HCT116 (cell line): ENCODE data around the gene PI16. TPM values are rescaled to one million over a fixed set of nuclear protein-coding genes. Genes with fewer than 3 reads are reported as not detected.

ENCODE experiments used
- ATAC-seq: fragments of 200-7000 bp; cut with Tn5 transposase; 2 replicates; pipeline ENCODE4 v1.9.1; 2020; ENCODE audit warnings: mild to moderate bottlenecking, moderate library complexity
- BruUV-seq: library from RNA; stranded (reverse); fragments of 400-500 nt; replicated peaks from 2 replicates; lab custom pipeline; 2021; lab: Mats Ljungman, UMichigan
- CTCF ChIA-PET: fragments of 300-600 bp; sonication (Branson Sonifier 250); formaldehyde crosslinking; loops from one replicate; lab custom pipeline; 2021; ENCODE audit warnings: antibody characterized with exemption; lab: Charles Lee
- POLR2A ChIA-PET: fragments of 300-600, 350-600 bp; sonication (Branson Sonifier 250); formaldehyde crosslinking; loops from one replicate; lab custom pipeline; 2021; ENCODE audit warnings: antibody characterized with exemption; lab: Charles Lee
- RAD21 ChIA-PET, 2 experiments: fragments of 300-600 bp; sonication (Branson Sonifier 250); formaldehyde crosslinking; loops; one replicate each; lab custom pipeline; 2023; ENCODE audit warnings: low total read pairs in 2 of 2; ENCODE audit not compliant: uncharacterized antibody in 2 of 2, unreplicated experiment in 2 of 2, low non-redundant PET in 1 of 2; lab: Charles Lee
- DNase-seq: peaks from one replicate; pipeline ENCODE4 v3.0.0-alpha.2; 2010; ENCODE audit warnings: low read depth, low spot score
- H2AFZ ChIP-seq: fragments of 200-600 bp; shearing (Covaris generic), sonication (generic); 2 replicates; pipeline ENCODE4 v1.6.1; 2017; ENCODE audit warnings: low read depth, mixed run types, mixed read lengths, antibody characterized with exemption, low read length; ENCODE audit not compliant: poor library complexity, severe bottlenecking
- H3K27ac ChIP-seq: 2 replicates; pipeline ENCODE4 v1.5.1; 2012; ENCODE audit warnings: low read depth, low read length
- H3K27me3 ChIP-seq: fragments of 200-600 bp; sonication (generic); 2 replicates; pipeline ENCODE4 v1.6.1; 2016; ENCODE audit warnings: mixed run types, low read length, mixed read lengths; ENCODE audit not compliant: insufficient read depth
- H3K36me3 ChIP-seq, 2 experiments: fragments of 200-500 bp in 1 of 2; fragments of 200-600 bp in 1 of 2; sonication (Bioruptor generic) in 1 of 2; sonication (generic) in 1 of 2; 2 replicates each; pipeline versions ENCODE4 v1.5.1 to v1.6.1; 2014 to 2016; ENCODE audit warnings: low read length in 2 of 2, inconsistent platforms in 1 of 2, mixed read lengths in 1 of 2, mixed run types in 1 of 2; ENCODE audit not compliant: insufficient read depth in 2 of 2, control insufficient read depth in 1 of 2
- H3K4me1 ChIP-seq, 2 experiments: fragments of 200-600 bp in 1 of 2; sonication (generic) in 1 of 2; 2 replicates each; pipeline versions ENCODE4 v1.5.1 to v1.6.1; 2012 to 2017; ENCODE audit warnings: low read length in 2 of 2, inconsistent platforms in 1 of 2, mild to moderate bottlenecking in 1 of 2, mixed read lengths in 1 of 2, mixed run types in 1 of 2, moderate library complexity in 1 of 2; ENCODE audit not compliant: insufficient read depth in 2 of 2, control insufficient read depth in 1 of 2
- H3K4me2 ChIP-seq: fragments of 200-600 bp; sonication (generic); 2 replicates; pipeline ENCODE4 v1.6.1; 2017; ENCODE audit warnings: mixed run types, low read length, mixed read lengths
- H3K4me3 ChIP-seq, 2 experiments: fragments of 200-600 bp in 1 of 2; sonication (generic) in 1 of 2; replicated peaks in 1 of 2; 2 replicates each; pipeline ENCODE4 v1.5.1; 2011 to 2016; ENCODE audit warnings: low read length in 2 of 2, control low read depth in 1 of 2, low read depth in 1 of 2, mild to moderate bottlenecking in 1 of 2, mixed read lengths in 1 of 2, mixed run types in 1 of 2
- H3K79me2 ChIP-seq: fragments of 200-600 bp; sonication (generic); 2 replicates; pipeline ENCODE4 v1.6.1; 2017; ENCODE audit warnings: mild to moderate bottlenecking, mixed run types, low read length, moderate library complexity, mixed read lengths; ENCODE audit not compliant: insufficient read depth
- H3K9ac ChIP-seq: fragments of 200-600 bp; sonication (generic); 2 replicates; pipeline ENCODE4 v1.6.1; 2016; ENCODE audit warnings: low read length, mixed read lengths
- H3K9me2 ChIP-seq: fragments of 200-600 bp; sonication (generic), shearing (Covaris generic); 2 replicates; pipeline ENCODE4 v1.6.1; 2017; ENCODE audit warnings: mixed run types, mild to moderate bottlenecking, moderate library complexity; ENCODE audit not compliant: insufficient read depth
- H3K9me3 ChIP-seq, 2 experiments: fragments of 200-500 bp in 1 of 2; fragments of 200-600 bp in 1 of 2; sonication (Bioruptor generic) in 1 of 2; sonication (generic) in 1 of 2; 2 replicates each; pipeline ENCODE4 v1.6.1; 2014 to 2017; ENCODE audit warnings: low read length in 2 of 2, mixed read lengths in 2 of 2, inconsistent platforms in 1 of 2, low read depth in 1 of 2, mild to moderate bottlenecking in 1 of 2, mixed run types in 1 of 2, moderate library complexity in 1 of 2; ENCODE audit not compliant: control insufficient read depth in 1 of 2, insufficient read depth in 1 of 2
- H4K20me1 ChIP-seq: fragments of 200-600 bp; sonication (generic), shearing (Covaris generic); 2 replicates; pipeline ENCODE4 v1.6.1; 2017; ENCODE audit warnings: mixed run types, mild to moderate bottlenecking, moderate library complexity; ENCODE audit not compliant: insufficient read depth
- ATF3 ChIP-seq: IDR thresholded peaks from 2 replicates; pipeline ENCODE4 v1.6.1; 2012
- CBX3 ChIP-seq: IDR thresholded peaks from 2 replicates; pipeline ENCODE4 v1.6.1; 2012; ENCODE audit warnings: low read depth
- CTCF ChIP-seq, 3 experiments: fragments of 200-600 bp in 1 of 3; sonication (generic) in 1 of 3; IDR thresholded peaks in 2 of 3; conservative IDR thresholded peaks in 1 of 3; 2 replicates each; pipeline ENCODE4 v1.5.1; 2012 to 2017; ENCODE audit warnings: low read depth in 2 of 3, low read length in 2 of 3, antibody characterized with exemption in 1 of 3, borderline replicate concordance in 1 of 3, control low read depth in 1 of 3, mild to moderate bottlenecking in 1 of 3, mixed read lengths in 1 of 3, mixed run types in 1 of 3, moderate library complexity in 1 of 3; ENCODE audit not compliant: insufficient read depth in 1 of 3
- EGR1 ChIP-seq: IDR thresholded peaks from 2 replicates; pipeline ENCODE4 v1.6.1; 2012; ENCODE audit warnings: low read depth
- ELF1 ChIP-seq: IDR thresholded peaks from 2 replicates; pipeline ENCODE4 v1.6.1; 2012; ENCODE audit warnings: low read depth, borderline replicate concordance
- EZH2 ChIP-seq: fragments of 200-600 bp; sonication (generic); IDR thresholded peaks from 2 replicates; pipeline ENCODE4 v1.6.1; 2017; ENCODE audit warnings: antibody characterized with exemption, mixed run types
- FOSL1 ChIP-seq: IDR thresholded peaks from 2 replicates; pipeline ENCODE4 v1.6.1; 2012; ENCODE audit warnings: low read depth
- JUND ChIP-seq: IDR thresholded peaks from 2 replicates; pipeline ENCODE4 v1.6.1; 2012
- POLR2A ChIP-seq: IDR thresholded peaks from 2 replicates; pipeline ENCODE4 v1.7.0; 2011; ENCODE audit warnings: borderline replicate concordance; ENCODE audit not compliant: insufficient read depth, insufficient read length; ENCODE audit errors: extremely low read depth
- POLR2AphosphoS5 ChIP-seq: IDR thresholded peaks from 2 replicates; pipeline ENCODE4 v1.6.1; 2011; ENCODE audit warnings: mild to moderate bottlenecking, low read depth, low read length, moderate library complexity
- SIN3A ChIP-seq: IDR thresholded peaks from 2 replicates; pipeline ENCODE4 v1.6.1; 2012; ENCODE audit warnings: low read depth
- YY1 ChIP-seq: IDR thresholded peaks from 2 replicates; pipeline ENCODE4 v1.6.1; 2011; ENCODE audit warnings: low read length, low read depth, moderate library complexity, mild to moderate bottlenecking; ENCODE audit not compliant: insufficient replicate concordance; ENCODE audit errors: extremely low read depth
- ZFX ChIP-seq: fragments of 450-650 bp; IDR thresholded peaks from 2 replicates; pipeline ENCODE4 v1.6.1; 2017
- ZNF274 ChIP-seq: fragments of 200-500 bp; sonication (Bioruptor generic); IDR thresholded peaks from 2 replicates; pipeline ENCODE4 v1.6.1; 2014; ENCODE audit warnings: mild to moderate bottlenecking, low read depth, low read length, inconsistent platforms
- intact Hi-C: fragments of 100-400 bp; cut with micrococcal nuclease; formaldehyde crosslinking; loops from 2 replicates; pipeline ENCODE4 v1.10.0; 2022
- total RNA-seq: library from RNA; stranded (reverse); gene quantifications from one replicate; pipeline ENCODE4 v1.2.1, GENCODE V29; 2021; ENCODE audit not compliant: unreplicated experiment

Gene PI16
- total RNA-seq, 1 experiment from 2014 or later = 0.59 TPM

- no peak overlapping the region for H3K4me3 ChIP-seq
- no TSS peak for BruUV-seq
- no peak overlapping the region for H2AFZ ChIP-seq
- intact Hi-C loops = no loop called here
- H3K9me3 ChIP-seq = no peaks in the 10 kb centered on the region
- H3K9me2 ChIP-seq = no peaks in the 10 kb centered on the region
- no peak for DNase-seq
- TF ChIP-seq CBX3 (no peak), ZNF274 (no peak), EZH2 (no peak), YY1 (no peak), ELF1 (no peak), EGR1 (no peak), SIN3A (no peak), POLR2AphosphoS5 (no peak), JUND (no peak), CTCF (IDR thresholded peaks at IDR 0.05 in 2 of 3, conservative IDR thresholded peaks at IDR 0.05 in 1 of 3; ENCODE audit: borderline replicate concordance in 1 of 3, insufficient read depth in 1 of 3, low read depth in 2 of 3, low read length in 2 of 3) (no peak), FOSL1 (no peak), ATF3 (no peak), POLR2A (no peak), ZFX (no peak)
- no peaks in the 10 kb centered on the region for H3K79me2 ChIP-seq
- ChIA-PET POLR2A (no interaction called here), RAD21 (no interaction called here), CTCF (no interaction called here)
- no peaks in the 10 kb centered on the region for H4K20me1 ChIP-seq
- ATAC-seq = no peak
- no peak overlapping the region for H3K27ac ChIP-seq
- H3K9ac ChIP-seq = no peak overlapping the region
- no peak overlapping the region for H3K4me2 ChIP-seq
- peaks cover 0 to 2% of the 10 kb centered on the region in 2 experiments; a peak in 1 of 4 replicates for H3K36me3 ChIP-seq
- H3K4me1 ChIP-seq = peaks cover 0 to 3% of the 10 kb centered on the region in 2 experiments; a peak in 1 of 4 replicates
- H3K27me3 ChIP-seq = no peaks in the 10 kb centered on the region
Observed at GRCh38 chr6:36925809-36926208, 28.7 kb upstream of the PI16 start.
